OCI-LY3 (cell line): ENCODE data around the gene ACYP2.

Experiments used
- EZH2phosphoT487 ChIP-seq: fragments of 200-600 bp; shearing (Covaris generic); IDR thresholded peaks from 2 replicates; pipeline ENCODE4 v1.6.1; 2018; ENCODE audit warnings: antibody characterized with exemption, mixed run types, low read depth
- TF ChIP-seq, protein P1 (sequence below): fragments of 200-600, 300-600 bp; sonication (generic); IDR thresholded peaks from 2 replicates; pipeline ENCODE4 v1.5.1; 2014; ENCODE audit warnings: antibody characterized with exemption, low read length, low read depth

DNA sequence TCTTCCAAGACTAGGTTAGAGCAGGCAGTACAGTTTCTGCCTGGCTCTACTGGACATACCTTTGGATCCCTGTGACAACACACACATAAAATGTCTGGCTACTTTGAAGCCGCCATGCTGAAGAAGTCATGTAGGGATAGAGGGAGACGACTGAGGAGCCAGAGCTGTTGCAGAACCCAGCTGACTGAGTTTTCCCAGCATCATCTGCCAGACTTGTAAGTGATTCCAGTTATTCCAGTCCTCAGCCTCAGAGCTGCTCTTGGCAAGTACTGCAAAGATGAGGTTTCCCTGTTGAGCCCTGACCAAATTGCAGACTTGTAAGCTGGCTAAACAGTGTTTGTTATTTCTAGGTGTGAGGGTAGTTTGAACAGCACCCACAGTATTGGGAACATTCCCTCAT, 172.1 kb downstream of the ACYP2 start:
- TF ChIP-seq, protein P1, sequence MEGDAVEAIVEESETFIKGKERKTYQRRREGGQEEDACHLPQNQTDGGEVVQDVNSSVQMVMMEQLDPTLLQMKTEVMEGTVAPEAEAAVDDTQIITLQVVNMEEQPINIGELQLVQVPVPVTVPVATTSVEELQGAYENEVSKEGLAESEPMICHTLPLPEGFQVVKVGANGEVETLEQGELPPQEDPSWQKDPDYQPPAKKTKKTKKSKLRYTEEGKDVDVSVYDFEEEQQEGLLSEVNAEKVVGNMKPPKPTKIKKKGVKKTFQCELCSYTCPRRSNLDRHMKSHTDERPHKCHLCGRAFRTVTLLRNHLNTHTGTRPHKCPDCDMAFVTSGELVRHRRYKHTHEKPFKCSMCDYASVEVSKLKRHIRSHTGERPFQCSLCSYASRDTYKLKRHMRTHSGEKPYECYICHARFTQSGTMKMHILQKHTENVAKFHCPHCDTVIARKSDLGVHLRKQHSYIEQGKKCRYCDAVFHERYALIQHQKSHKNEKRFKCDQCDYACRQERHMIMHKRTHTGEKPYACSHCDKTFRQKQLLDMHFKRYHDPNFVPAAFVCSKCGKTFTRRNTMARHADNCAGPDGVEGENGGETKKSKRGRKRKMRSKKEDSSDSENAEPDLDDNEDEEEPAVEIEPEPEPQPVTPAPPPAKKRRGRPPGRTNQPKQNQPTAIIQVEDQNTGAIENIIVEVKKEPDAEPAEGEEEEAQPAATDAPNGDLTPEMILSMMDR: no peak
- no peak for TF ChIP-seq EZH2phosphoT487
